GM21526 (cell line): Measurements from ENCODE around the gene GAREM1.

Source experiments
- ATAC-seq: cut with Tn5 transposase; IDR thresholded peaks from one replicate; pipeline ENCODE4 v1.9.1; 2021; ENCODE audit warnings: moderate library complexity; ENCODE audit not compliant: unreplicated experiment, low FRiP score

GAREM1 gene

DNA sequence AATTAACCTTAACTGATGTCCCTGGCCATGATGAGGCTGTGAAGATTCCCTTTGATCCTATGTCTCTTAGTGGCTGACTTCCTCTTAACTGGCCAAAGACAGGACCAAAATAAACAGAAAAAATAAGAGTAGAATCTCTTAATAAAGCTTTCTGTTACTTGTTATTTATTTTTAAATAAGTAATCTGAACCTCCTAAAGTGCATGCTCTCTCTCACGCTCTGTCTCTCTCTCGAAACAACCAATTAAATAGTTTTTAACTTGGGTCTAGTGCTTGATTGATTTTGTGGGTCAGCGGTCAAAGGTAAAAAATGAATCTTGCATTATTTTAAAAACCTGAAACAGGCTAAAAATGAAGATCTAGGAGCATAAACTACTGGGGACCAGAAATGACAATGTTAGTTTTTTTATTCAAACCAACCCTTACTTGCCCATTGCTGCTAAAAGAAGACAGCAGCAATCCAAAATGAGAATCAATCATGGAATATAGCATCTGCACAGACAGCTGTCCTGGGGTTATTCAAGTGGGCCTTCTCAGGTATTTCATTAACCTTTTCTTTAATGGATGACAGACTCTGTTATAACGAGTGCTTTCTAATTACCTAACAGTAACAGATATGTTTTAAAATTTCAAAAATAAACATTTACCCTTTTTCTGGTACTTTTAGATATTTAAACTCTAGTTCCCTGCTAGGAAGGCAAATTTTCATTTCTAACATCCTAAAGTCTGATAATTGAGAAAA is 11.2 kb downstream of the GAREM1 start:
- ATAC-seq, result no peak

DNA sequence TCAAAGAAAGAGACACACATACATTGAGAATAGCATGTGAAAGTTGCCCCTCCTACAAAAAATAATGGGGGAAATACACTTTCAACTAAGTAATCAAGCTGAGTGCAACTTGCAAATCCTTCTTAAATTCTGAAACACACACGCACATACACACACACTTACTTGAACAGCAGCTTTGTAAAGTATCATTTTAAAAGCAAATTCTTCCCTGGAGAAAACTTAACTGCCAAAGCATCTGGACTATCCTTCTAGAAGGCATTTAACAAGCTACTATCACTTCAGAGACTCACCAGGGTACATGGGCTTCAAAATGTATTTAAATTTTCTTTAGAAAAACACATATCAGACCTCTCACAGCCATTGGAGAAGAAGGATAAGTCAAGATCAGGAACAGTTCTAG is 15.3 kb downstream of the GAREM1 start:
- no peak for ATAC-seq

GRCh38 chr18:32454593-32454992 is 16.1 kb downstream of the GAREM1 start:
- no peak for ATAC-seq

DNA sequence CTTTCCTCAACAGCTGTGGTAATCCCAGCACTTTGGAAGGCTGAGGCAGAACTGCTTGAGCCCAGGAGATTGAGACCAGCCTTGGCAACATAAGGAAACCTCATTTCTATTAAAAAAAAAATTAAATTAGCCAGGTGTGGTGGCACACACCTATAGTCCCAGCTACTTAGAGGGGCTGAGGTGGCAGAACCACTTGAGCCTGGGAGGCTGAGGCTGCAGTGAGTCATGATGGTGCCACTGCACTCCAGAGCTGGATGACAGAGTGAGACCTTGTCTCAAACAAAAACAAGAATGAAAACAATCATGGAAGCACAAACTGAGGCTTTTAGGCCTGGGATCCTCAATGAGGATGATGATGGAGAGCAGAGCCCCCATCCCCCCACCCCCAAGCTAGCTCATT is 19.8 kb downstream of the GAREM1 start:
- no peak for ATAC-seq

DNA sequence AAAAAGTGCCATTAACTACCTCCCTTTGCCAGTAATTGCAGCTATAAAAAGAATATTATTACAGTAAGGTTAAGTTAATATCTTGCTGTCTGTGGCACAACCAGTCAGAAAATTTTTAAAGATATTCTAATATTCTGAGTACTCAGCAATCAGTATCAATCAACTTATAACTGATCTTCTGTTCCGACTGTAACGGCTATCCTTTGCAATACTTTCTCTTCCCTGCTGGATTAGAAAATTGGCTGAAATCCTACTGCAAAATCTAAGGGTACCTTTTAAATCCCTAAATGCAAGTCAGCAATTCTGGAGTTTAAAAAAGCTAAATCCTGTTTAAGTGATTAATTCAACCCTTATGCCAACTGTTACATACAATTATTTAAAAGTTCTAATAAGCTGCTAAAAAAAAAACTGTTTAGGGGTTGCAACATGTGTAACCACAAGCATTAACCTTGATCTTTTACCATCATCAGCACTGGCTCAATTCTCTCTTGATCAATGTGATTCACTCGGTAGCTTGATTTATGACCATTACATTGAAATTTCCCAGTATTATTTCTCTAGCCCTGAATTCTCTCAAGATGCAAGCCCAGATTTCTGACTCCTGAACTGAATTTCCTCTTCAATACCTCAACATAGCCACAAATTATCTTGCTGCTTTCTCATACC is 20.5 kb downstream of the GAREM1 start:
- ATAC-seq, result no peak

DNA sequence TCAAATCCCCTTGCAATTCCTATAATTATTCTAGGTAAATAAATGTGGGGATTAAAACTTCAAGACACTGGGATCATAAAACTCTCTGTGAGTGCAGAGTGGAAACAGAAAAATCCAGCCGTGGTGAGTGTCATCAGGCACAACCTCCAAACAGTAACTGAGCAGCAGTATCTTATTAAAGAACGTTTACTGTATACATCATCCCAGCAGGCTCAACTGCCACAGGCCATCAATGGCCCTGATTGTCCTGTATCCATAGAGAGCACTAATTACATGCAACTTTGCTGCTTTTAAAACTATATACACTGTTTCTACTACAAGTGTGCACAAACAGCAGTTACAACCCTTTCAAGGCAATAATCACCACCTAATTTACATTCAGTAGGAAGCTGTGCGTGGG is 23.9 kb downstream of the GAREM1 start:
- no peak for ATAC-seq

DNA sequence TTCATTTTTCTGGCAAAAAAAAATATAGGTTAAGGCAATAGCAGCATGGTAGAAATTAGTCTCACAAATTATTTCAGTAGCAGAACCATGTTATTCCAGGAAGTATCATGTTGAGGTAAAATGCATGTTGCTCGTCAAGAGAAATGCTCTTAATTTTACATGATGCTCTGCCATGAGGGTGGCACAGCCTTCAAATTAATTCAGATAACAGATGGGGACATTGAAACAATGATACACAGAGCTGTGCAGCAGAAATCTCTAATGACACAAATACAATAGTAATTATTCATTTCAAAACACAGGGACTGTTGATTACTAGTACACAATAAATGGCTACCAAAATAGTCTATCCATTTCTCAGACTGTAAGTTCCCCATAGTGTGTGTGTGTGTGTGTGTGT is 24.8 kb downstream of the GAREM1 start:
- no peak for ATAC-seq

- ATAC-seq, result no peak
These were observed 26.9 kb downstream of the GAREM1 start for GRCh38 chr18:32443706-32444215.

DNA sequence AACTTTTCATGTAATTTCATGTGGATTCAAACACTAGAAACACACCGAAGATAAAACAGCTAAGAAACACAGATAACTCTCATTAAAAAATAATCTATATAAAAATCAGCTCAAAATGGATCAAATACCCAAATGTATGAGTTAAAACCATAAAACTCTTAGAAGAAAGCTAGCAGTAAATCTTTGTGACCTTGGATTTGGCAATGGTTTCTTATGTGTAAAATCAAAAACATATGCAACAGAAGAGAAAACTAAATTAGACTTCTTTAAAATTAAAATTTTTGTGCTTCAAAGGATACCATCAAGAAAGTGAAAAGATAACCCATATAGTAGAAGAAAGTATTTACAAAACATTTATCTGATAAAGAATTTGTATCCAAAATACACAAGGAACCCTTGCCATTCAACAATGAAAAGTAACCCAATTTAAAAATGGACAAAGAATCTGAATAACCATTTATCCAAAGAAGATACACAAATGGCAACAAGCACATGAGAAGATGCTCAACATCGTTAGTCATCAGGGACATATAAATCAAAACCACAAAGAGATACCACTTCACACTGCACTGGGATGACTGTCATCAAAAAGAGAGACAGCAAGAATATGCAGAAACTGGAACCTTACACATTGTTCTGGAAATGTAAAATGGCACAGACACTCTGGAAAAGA is 27.5 kb downstream of the GAREM1 start:
- ATAC-seq, result no peak

GRCh38 chr18:32442575-32442974 is 28.1 kb downstream of the GAREM1 start:
- ATAC-seq, result no peak

DNA sequence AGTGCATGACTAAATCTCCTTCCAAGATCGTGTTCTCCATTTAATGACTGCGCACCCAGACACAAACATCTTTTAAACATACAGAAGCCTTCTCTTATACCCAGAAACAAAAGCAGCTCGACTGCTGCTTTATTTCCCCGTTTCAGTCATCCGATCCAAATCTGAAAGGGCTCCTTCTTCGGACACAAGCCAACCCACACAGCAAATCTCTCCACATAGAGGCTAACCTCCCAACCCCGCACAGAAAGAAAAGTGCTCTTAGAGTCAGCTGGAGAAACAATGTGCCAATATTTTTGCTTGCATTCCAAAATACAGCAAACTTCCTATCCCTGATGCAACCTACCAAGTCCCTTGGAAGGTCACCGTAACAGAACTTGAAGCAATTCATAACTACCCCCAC is 29.1 kb downstream of the GAREM1 start:
- ATAC-seq, result no peak

DNA sequence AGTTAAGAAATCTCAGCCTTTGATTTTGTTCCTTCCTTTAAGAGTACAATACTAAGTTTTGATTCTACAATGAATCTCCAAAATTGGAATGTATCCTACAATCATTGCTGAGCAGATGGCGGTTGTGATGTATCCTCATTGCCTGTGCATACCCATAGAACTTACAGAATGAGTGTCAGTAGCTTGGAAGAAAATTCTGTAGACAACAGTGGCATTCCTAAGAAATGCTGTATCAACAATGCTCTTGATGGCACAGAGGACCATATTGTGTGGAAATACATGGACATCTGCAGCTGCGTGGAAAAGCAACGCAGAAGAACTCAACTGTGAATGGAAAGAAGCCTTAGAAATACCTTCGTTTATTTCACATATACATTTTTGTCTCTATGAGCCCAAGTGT is 30.2 kb downstream of the GAREM1 start:
- no peak for ATAC-seq

GRCh38 chr18:32439802-32440201 is 30.9 kb downstream of the GAREM1 start:
- no peak for ATAC-seq

DNA sequence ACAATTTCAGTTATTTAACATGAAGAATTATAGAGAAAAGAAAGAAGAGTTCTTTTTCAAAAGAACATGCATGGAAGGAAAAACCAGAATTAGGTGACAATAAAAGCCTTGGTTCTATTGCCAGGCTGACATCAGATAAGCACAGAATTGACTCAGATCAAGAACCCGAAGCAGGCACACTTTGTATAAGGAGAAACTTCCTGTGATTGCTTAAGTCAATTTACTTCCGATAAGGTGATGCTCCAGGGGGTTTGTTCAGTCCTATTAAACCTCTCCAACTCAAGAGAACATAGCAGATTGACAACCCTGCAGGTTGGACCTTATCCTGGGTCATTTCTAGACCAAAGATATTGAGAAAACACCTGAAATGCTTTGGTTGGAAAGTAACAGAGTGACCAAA is 31.4 kb downstream of the GAREM1 start:
- no peak for ATAC-seq

DNA sequence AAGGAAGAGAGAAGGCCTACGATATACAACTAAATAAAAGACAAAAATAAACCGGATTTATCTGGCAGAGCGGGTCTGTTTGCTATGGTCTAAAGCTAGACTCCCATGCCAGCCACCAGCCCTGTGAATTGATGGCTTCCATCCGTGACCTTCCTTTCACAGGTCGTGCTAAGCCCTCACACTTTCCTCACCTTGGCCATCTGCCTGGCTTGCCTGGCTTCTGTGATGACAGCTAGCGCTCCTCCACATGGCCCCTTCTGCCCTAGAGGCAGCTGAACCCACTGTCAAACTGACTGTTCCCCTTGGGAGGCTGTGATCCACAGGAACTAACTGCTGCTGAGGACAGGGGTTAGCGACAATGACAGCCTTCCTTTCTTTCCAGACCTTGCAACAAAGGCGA is 32.5 kb downstream of the GAREM1 start:
- ATAC-seq, result no peak

- no peak for ATAC-seq
These were observed 33.4 kb downstream of the GAREM1 start for GRCh38 chr18:32437100-32437834.

DNA sequence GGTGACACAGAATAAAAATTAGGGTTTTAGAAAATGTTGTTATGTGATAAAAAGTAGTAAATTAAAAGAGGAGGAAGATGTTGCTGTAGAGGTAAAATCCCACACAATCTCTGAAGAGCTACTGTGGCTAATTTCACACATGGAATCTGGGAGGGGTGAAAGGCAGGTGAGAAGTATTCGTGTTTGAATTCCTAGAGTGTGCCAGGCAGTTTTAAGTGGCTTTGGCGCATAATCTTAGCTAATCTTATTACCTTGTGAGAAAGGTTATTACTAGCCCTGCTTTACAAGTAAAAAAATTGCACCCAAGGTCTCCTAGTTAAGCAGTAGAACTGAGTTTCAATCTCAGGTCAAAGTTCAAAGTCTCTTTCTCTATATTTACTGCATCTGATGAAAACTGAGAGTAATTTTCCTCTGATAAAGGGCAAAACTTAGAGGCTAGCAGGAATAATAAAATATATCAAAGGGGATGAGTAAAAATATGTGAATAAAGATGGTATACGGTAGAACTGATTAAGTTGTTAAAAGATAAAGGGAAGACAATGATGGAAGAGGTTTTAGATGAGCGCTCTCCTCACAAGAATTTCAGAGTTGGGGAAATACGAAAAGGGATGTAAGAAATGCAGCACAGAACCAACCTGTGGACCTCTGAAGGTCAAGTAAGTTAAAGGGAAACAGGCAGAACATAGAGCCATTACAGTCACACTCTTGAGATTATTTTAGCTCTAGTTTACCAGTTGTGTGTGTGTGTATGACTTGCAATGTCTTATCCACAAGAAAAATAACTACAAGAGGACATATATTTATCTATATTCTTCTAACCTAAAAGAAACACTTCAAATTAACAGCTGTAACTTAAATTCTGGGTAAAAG is 34.8 kb downstream of the GAREM1 start:
- no peak for ATAC-seq

DNA sequence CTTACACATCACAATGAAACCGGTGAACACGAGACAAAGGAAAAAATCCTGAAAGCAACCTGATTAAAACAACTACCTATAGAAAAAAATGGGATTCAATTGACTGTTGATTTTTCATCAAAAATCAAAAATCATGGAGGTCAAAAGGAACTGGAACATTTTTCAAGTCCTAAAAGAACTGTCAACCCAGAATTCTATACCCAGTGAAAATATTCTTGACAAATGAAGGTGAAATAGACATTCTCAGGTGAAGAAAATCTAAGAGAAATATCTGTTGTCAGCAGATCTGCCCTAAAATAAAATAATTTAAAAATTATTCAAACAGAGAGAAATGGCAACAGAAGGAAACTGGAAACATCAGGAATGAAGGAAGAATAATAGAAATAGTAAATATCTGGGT is 38.9 kb downstream of the GAREM1 start:
- no peak for ATAC-seq

- ATAC-seq, result no peak
These were observed 41.3 kb downstream of the GAREM1 start for GRCh38 chr18:32429402-32429801.
